ENCODE measurements around the gene TMEM238.

The TMEM238 gene

GRCh38 chr19:55379174-55379573, 4.9 kb downstream of the TMEM238 start:
- WGBS, 2 experiments = 67 to 68% methylated on average over 11 of the region's 11 CpGs
- Histone ChIP-seq H3K4me1 (ENCODE audit: control insufficient read depth, insufficient read depth, low read length) (peaks cover 36% of the 10 kb centered on the region), H3K27me3 (ENCODE audit: control insufficient read depth, insufficient read depth, low read length, poor library complexity, severe bottlenecking) (peaks cover 46% of the 10 kb centered on the region), H3K36me3 (ENCODE audit: control insufficient read depth, insufficient read depth, low read length) (no peaks in the 10 kb centered on the region), H3K4me3 (ENCODE audit: insufficient read depth, low read depth, low read length) (no peak overlapping the region), H3K9me3 (ENCODE audit: control insufficient read depth, low read length) (no peaks in the 10 kb centered on the region), H3K27ac (ENCODE audit: insufficient read depth, low read depth, low read length, poor library complexity, severe bottlenecking) (no peak overlapping the region)

- Histone ChIP-seq H3K27ac (ENCODE audit: insufficient read depth, low read depth, low read length, poor library complexity, severe bottlenecking) (no peak overlapping the region), H3K4me3 (ENCODE audit: insufficient read depth, low read depth, low read length) (peak overlapping the region; percentile 8), H3K4me1 (ENCODE audit: control insufficient read depth, insufficient read depth, low read length) (peaks cover 47% of the 10 kb centered on the region), H3K36me3 (ENCODE audit: control insufficient read depth, insufficient read depth, low read length) (no peaks in the 10 kb centered on the region), H3K27me3 (ENCODE audit: control insufficient read depth, insufficient read depth, low read length, poor library complexity, severe bottlenecking) (peaks cover 54% of the 10 kb centered on the region), H3K9me3 (ENCODE audit: control insufficient read depth, low read length) (no peaks in the 10 kb centered on the region)
- whole genome bisulfite sequencing, 2 experiments = 11 to 12% methylated on average over 43 of the region's 43 CpGs
Measured at GRCh38 chr19:55377356-55378131, 6.5 kb downstream of the TMEM238 start.

GRCh38 chr19:55376241-55376933, 7.7 kb downstream of the TMEM238 start, which contains the start of gene TMEM190:
TMEM190 (plus strand) TSS chr19:55376826; CDS start chr19:55376854, 28 bp downstream.
- H3K36me3 ChIP-seq (ENCODE audit: control insufficient read depth, insufficient read depth, low read length) = no peaks in the 10 kb centered on the region
- H3K9me3 ChIP-seq (ENCODE audit: control insufficient read depth, low read length) = no peaks in the 10 kb centered on the region
- 40 to 44% methylated on average over 21 of the region's 21 CpGs for WGBS, 2 experiments
- peaks cover 47% of the 10 kb centered on the region for H3K4me1 ChIP-seq (ENCODE audit: control insufficient read depth, insufficient read depth, low read length)
- peak within 1 kb of the TSS; percentile 9 for H3K27ac ChIP-seq (ENCODE audit: insufficient read depth, low read depth, low read length, poor library complexity, severe bottlenecking)
- H3K27me3 ChIP-seq (ENCODE audit: control insufficient read depth, insufficient read depth, low read length, poor library complexity, severe bottlenecking) = peaks cover 62% of the 10 kb centered on the region
- H3K4me3 ChIP-seq (ENCODE audit: insufficient read depth, low read depth, low read length) = peak within 1 kb of the TSS; percentile 8

GRCh38 chr19:55373993-55374757, 9.9 kb downstream of the TMEM238 start:
- WGBS, 2 experiments = 9% methylated on average over 31 of the region's 31 CpGs
- Histone ChIP-seq H3K4me1 (ENCODE audit: control insufficient read depth, insufficient read depth, low read length) (peaks cover 46% of the 10 kb centered on the region), H3K4me3 (ENCODE audit: insufficient read depth, low read depth, low read length) (no peak overlapping the region), H3K27ac (ENCODE audit: insufficient read depth, low read depth, low read length, poor library complexity, severe bottlenecking) (no peak overlapping the region), H3K9me3 (ENCODE audit: control insufficient read depth, low read length) (no peaks in the 10 kb centered on the region), H3K27me3 (ENCODE audit: control insufficient read depth, insufficient read depth, low read length, poor library complexity, severe bottlenecking) (peaks cover 80% of the 10 kb centered on the region), H3K36me3 (ENCODE audit: control insufficient read depth, insufficient read depth, low read length) (no peaks in the 10 kb centered on the region)

GRCh38 chr19:55373306-55373992, 10.6 kb downstream of the TMEM238 start:
- peaks cover 81% of the 10 kb centered on the region for H3K27me3 ChIP-seq (ENCODE audit: control insufficient read depth, insufficient read depth, low read length, poor library complexity, severe bottlenecking)
- H3K4me3 ChIP-seq (ENCODE audit: insufficient read depth, low read depth, low read length) = no peak overlapping the region
- WGBS, 2 experiments = 30 to 35% methylated on average over 9 of the region's 9 CpGs
- no peaks in the 10 kb centered on the region for H3K9me3 ChIP-seq (ENCODE audit: control insufficient read depth, low read length)
- no peak overlapping the region for H3K27ac ChIP-seq (ENCODE audit: insufficient read depth, low read depth, low read length, poor library complexity, severe bottlenecking)
- no peaks in the 10 kb centered on the region for H3K36me3 ChIP-seq (ENCODE audit: control insufficient read depth, insufficient read depth, low read length)
- peaks cover 39% of the 10 kb centered on the region for H3K4me1 ChIP-seq (ENCODE audit: control insufficient read depth, insufficient read depth, low read length)

GRCh38 chr19:55372316-55373081, 11.6 kb downstream of the TMEM238 start:
- Histone ChIP-seq H3K9me3 (ENCODE audit: control insufficient read depth, low read length) (no peaks in the 10 kb centered on the region), H3K27ac (ENCODE audit: insufficient read depth, low read depth, low read length, poor library complexity, severe bottlenecking) (no peak overlapping the region), H3K27me3 (ENCODE audit: control insufficient read depth, insufficient read depth, low read length, poor library complexity, severe bottlenecking) (peaks cover 79% of the 10 kb centered on the region), H3K36me3 (ENCODE audit: control insufficient read depth, insufficient read depth, low read length) (no peaks in the 10 kb centered on the region), H3K4me1 (ENCODE audit: control insufficient read depth, insufficient read depth, low read length) (peaks cover 30% of the 10 kb centered on the region), H3K4me3 (ENCODE audit: insufficient read depth, low read depth, low read length) (no peak overlapping the region)
- 42 to 44% methylated on average over 24 of the region's 24 CpGs for WGBS, 2 experiments

GRCh38 chr19:55370305-55370988, 13.6 kb downstream of the TMEM238 start, which contains the start of gene IL11:
IL11 (minus strand) TSS chr19:55370463; CDS start chr19:55370310, 153 bp downstream.
- Histone ChIP-seq H3K4me1 (ENCODE audit: control insufficient read depth, insufficient read depth, low read length) (peaks cover 16% of the 10 kb centered on the region), H3K9me3 (ENCODE audit: control insufficient read depth, low read length) (no peaks in the 10 kb centered on the region), H3K27me3 (ENCODE audit: control insufficient read depth, insufficient read depth, low read length, poor library complexity, severe bottlenecking) (peaks cover 71% of the 10 kb centered on the region), H3K4me3 (ENCODE audit: insufficient read depth, low read depth, low read length) (peak within 1 kb of the TSS; percentile 35), H3K27ac (ENCODE audit: insufficient read depth, low read depth, low read length, poor library complexity, severe bottlenecking) (no peak within 1 kb of the TSS), H3K36me3 (ENCODE audit: control insufficient read depth, insufficient read depth, low read length) (no peaks in the 10 kb centered on the region)
- 2 to 4% methylated on average over 31 to 32 of the region's 32 CpGs for WGBS, 2 experiments

GRCh38 chr19:55369653-55370304, 14.3 kb downstream of the TMEM238 start:
- Histone ChIP-seq H3K4me1 (ENCODE audit: control insufficient read depth, insufficient read depth, low read length) (peaks cover 16% of the 10 kb centered on the region), H3K27ac (ENCODE audit: insufficient read depth, low read depth, low read length, poor library complexity, severe bottlenecking) (no peak overlapping the region), H3K9me3 (ENCODE audit: control insufficient read depth, low read length) (no peaks in the 10 kb centered on the region), H3K4me3 (ENCODE audit: insufficient read depth, low read depth, low read length) (peak overlapping the region; percentile 35), H3K36me3 (ENCODE audit: control insufficient read depth, insufficient read depth, low read length) (no peaks in the 10 kb centered on the region), H3K27me3 (ENCODE audit: control insufficient read depth, insufficient read depth, low read length, poor library complexity, severe bottlenecking) (peaks cover 71% of the 10 kb centered on the region)
- WGBS, 2 experiments = 0 to 1% methylated on average over 59 of the region's 59 CpGs

Data from ectodermal cell (in vitro differentiated cells).